ENCODE data around the gene OSBPL5.

DNA sequence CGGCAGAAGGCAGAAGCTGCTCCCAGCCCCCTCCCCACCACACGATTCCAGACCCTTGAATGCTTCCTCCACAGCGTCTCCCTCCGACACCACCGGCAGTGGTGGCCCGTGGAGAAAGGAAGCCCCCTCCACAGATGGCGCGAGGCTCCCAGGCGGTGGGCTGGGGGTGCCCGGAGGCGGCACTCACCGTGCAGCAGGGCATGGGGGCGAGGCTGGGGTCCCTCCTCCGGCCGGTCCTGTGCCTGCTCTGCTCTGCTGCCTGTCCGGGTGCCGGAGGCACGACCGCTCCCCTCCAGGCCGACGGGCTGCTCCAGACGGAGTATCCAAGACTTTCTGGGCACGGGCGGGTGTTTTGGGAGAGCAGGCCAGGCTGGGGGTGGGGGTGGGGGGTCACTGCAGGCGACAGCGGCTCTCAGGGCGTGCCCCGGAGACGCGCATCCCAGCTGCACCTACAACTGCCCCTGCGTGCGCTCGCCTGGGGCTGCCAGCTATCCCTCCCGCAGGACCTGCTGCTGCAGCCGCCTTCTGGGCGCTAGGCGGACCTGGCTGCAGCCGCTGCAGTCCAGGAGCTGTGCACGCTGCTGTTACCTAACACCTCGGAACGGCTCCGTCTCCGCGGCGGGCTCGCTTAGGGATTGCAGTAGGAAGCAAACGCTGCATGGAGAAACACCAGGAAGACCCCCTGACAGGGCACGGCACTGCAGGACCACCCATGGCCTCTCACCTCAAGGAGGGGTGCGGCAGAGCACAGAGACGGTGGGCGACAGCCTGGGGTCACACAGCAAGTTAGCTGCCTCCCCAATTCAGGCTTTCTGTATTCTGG is 38.3 kb upstream of the OSBPL5 start:
- TF ChIP-seq, protein P1, sequence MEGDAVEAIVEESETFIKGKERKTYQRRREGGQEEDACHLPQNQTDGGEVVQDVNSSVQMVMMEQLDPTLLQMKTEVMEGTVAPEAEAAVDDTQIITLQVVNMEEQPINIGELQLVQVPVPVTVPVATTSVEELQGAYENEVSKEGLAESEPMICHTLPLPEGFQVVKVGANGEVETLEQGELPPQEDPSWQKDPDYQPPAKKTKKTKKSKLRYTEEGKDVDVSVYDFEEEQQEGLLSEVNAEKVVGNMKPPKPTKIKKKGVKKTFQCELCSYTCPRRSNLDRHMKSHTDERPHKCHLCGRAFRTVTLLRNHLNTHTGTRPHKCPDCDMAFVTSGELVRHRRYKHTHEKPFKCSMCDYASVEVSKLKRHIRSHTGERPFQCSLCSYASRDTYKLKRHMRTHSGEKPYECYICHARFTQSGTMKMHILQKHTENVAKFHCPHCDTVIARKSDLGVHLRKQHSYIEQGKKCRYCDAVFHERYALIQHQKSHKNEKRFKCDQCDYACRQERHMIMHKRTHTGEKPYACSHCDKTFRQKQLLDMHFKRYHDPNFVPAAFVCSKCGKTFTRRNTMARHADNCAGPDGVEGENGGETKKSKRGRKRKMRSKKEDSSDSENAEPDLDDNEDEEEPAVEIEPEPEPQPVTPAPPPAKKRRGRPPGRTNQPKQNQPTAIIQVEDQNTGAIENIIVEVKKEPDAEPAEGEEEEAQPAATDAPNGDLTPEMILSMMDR (IDR thresholded peaks at IDR 0.05), result no peak
- TF ChIP-seq EP300 (IDR thresholded peaks at IDR 0.05; ENCODE audit: low read depth) (no peak), POLR2AphosphoS5 (IDR thresholded peaks at IDR 0.05) (no peak), POLR2A (IDR thresholded peaks at IDR 0.05) (no peak)
